GM12873 (cell line): Measurements from ENCODE around the gene SEMA3D.

Experiments
- CTCF ChIP-seq: IDR thresholded peaks from 2 replicates; pipeline ENCODE4 v1.5.1; 2012; ENCODE audit warnings: low read depth, mild to moderate bottlenecking, moderate library complexity, low read length, control low read depth; ENCODE audit not compliant: insufficient read depth; ENCODE audit errors: missing control alignments

The SEMA3D gene

GRCh38 chr7:85205754-85206153 lies 18.9 kb upstream of the SEMA3D start:
- no peak for TF ChIP-seq CTCF

GRCh38 chr7:85204496-85204895 lies 17.6 kb upstream of the SEMA3D start:
- TF ChIP-seq CTCF: no peak

GRCh38 chr7:85204061-85204460 lies 17.2 kb upstream of the SEMA3D start:
- no peak for TF ChIP-seq CTCF

GRCh38 chr7:85201209-85201608 lies 14.4 kb upstream of the SEMA3D start:
- no peak for TF ChIP-seq CTCF

- TF ChIP-seq CTCF: no peak
Observed at GRCh38 chr7:85196696-85197095, 9.8 kb upstream of the SEMA3D start.

GRCh38 chr7:85191383-85191782 lies 4.5 kb upstream of the SEMA3D start:
- TF ChIP-seq CTCF: peak; percentile 9

- TF ChIP-seq CTCF: no peak
Observed at GRCh38 chr7:85186083-85186520, 754 bp downstream of the SEMA3D start.
